MM.1S (cell line): ENCODE measurements around the gene ZNF37A.

Source experiments
- CTCF ChIP-seq: fragments of 300-600 bp; sonication (generic); IDR thresholded peaks from 2 replicates; pipeline ENCODE4 v1.5.1; 2016; ENCODE audit warnings: antibody characterized with exemption, low read length, mixed read lengths
- EZH2 ChIP-seq: fragments of 300-600 bp; sonication (generic); optimal IDR thresholded peaks from 2 replicates; pipeline ENCODE3; 2017; ENCODE audit warnings: low read depth, mild to moderate bottlenecking, antibody characterized with exemption, low read length, mixed read lengths
- EZH2phosphoT487 ChIP-seq: fragments of 300-600 bp; sonication (generic); IDR thresholded peaks from 2 replicates; pipeline ENCODE4 v1.6.1; 2018; ENCODE audit warnings: antibody characterized with exemption, low read length

- no peak for TF ChIP-seq CTCF
- TF ChIP-seq EZH2, result no peak
- TF ChIP-seq EZH2phosphoT487, result no peak
Observed at GRCh38 chr10:38070501-38070900, 23.6 kb upstream of the ZNF37A start.
